ENCODE data around the gene CHRDL1. TPM values are rescaled to one million over a fixed set of nuclear protein-coding genes. Genes with fewer than 3 reads are reported as not detected.
A peak's percentile ranks its signal among the peaks of the same experiment; 100 is the strongest.
"Not testable (repeated sequence)": the region's sequence is repeated elsewhere in the genome, so short reads cannot be mapped to it uniquely, and the experiment has no call there.

CHRDL1 gene, protein sequence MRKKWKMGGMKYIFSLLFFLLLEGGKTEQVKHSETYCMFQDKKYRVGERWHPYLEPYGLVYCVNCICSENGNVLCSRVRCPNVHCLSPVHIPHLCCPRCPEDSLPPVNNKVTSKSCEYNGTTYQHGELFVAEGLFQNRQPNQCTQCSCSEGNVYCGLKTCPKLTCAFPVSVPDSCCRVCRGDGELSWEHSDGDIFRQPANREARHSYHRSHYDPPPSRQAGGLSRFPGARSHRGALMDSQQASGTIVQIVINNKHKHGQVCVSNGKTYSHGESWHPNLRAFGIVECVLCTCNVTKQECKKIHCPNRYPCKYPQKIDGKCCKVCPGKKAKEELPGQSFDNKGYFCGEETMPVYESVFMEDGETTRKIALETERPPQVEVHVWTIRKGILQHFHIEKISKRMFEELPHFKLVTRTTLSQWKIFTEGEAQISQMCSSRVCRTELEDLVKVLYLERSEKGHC
- polyA plus RNA-seq (2013, experiment 1 of 2) = 8.6 TPM
- 8.7 TPM for polyA plus RNA-seq (2013, experiment 2 of 2)

DNA sequence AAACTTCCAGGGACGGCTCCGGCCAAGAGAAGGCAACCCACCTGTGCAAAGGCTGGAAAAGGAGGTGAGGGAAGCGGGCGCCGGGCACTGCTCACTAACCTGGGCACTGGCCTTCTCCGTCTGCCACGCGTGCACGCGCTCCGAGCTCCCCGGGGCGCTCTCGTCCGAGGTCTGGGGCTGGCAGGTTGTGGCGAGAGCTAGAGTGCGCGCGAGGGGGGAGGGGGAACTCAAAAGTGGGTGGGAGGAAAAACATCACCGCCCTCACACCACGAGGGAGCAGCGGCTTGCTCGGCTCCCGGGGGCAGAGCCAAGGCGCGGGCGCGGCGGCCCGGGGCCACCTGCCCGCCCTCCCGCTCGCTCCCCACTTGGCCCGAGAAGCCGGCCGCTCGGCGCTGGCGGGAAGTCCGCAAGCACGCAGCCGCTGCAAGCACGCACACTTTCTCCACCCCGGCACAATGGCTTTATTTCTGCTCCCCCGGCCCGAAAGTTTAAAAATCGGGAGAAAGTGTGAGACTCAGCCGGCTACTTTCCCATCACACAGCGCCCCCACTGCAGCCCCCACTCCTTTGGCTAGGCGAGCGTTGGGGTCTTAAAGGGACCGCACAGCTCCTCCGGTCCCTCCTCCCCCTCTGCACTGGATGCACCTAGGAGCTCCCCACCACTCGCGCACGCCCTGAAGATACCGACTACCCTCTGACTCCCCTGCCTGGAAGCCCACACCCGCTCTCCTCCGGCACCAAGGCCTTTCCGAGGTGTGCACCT is at the start of gene CHRDL1:
Gene CHRDL1, minus strand, starts transcription at position 173 of the 762 bp plus-strand sequence. CDS start 3,636 bp downstream, outside the sequence.
- Histone ChIP-seq H3K9ac (ENCODE audit: low read depth, low read length) (peak within 1 kb of the TSS; percentile 75), H3K9me3 (ENCODE audit: insufficient read depth, low read depth, low read length) (no peaks in the 10 kb centered on the region), H3K27ac (ENCODE audit: low read depth, low read length) (no peak within 1 kb of the TSS), H3K36me3 (ENCODE audit: insufficient read depth, low read length) (no peaks in the 10 kb centered on the region), H3K27me3 (ENCODE audit: insufficient read depth, low read length) (peaks cover 17% of the 10 kb centered on the region), H3K4me1 (ENCODE audit: insufficient read depth, low read length) (no peaks in the 10 kb centered on the region; the same call in 1 of the 2 replicates), H3K4me3 (ENCODE audit: low read length) (peak within 1 kb of the TSS; percentile 70)
- WGBS = 1% methylated on average over 55 of the region's 60 CpGs

DNA sequence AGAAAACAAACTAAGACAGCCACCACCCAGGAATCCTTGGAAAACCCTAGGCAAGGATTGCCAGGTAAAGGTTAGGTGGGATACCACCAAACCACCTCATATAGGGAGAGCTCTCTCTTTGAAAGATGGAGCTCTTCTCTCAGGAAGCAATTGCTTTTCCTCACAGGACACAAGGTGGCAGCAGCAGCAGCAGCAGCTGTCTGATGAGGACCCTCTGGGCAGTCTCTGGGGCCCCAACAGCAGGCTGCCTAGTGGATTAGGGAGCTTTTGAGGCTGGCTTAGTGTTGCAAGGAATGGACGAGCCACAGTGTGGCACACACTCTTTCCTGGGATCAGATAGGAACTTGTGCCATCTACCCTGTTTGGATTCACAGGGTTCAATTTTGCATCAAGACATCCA is 41.4 kb upstream of the CHRDL1 start:
- no peak overlapping the region for H3K4me3 ChIP-seq (ENCODE audit: low read length)
- WGBS = 22% methylated on average over 1 of the region's 1 CpG
- no peaks in the 10 kb centered on the region for H3K4me1 ChIP-seq (ENCODE audit: insufficient read depth, low read length)
- H3K9me3 ChIP-seq (ENCODE audit: insufficient read depth, low read depth, low read length) = no peaks in the 10 kb centered on the region
- H3K27me3 ChIP-seq (ENCODE audit: insufficient read depth, low read length) = no peaks in the 10 kb centered on the region
- no peak overlapping the region for H3K27ac ChIP-seq (ENCODE audit: low read depth, low read length)
- H3K9ac ChIP-seq (ENCODE audit: low read depth, low read length) = no peak overlapping the region
- H3K36me3 ChIP-seq (ENCODE audit: insufficient read depth, low read length) = no peaks in the 10 kb centered on the region

DNA sequence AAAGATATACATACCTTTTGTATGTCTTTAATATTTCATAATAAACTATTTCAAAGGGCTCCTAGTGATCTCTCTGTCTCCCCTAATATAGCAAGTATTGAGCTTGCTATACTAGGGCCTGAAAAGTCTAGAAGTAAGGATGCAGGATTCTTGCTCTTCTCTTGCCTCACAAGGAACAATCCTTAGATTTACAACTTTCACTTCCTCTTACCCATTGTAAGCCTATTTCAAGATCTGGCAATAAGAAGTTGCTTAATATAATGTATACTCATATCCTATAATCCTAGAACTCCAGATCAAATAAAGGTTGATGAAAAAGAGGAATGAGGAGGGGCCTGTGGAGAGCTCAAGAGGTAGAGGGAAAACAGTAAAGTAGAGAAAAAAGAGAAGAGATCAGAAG is 40.8 kb upstream of the CHRDL1 start:
- Histone ChIP-seq H3K4me3 (ENCODE audit: low read length) (no peak overlapping the region), H3K4me1 (ENCODE audit: insufficient read depth, low read length) (no peaks in the 10 kb centered on the region), H3K27me3 (ENCODE audit: insufficient read depth, low read length) (no peaks in the 10 kb centered on the region), H3K36me3 (ENCODE audit: insufficient read depth, low read length) (no peaks in the 10 kb centered on the region), H3K27ac (ENCODE audit: low read depth, low read length) (no peak overlapping the region), H3K9ac (ENCODE audit: low read depth, low read length) (no peak overlapping the region), H3K9me3 (ENCODE audit: insufficient read depth, low read depth, low read length) (no peaks in the 10 kb centered on the region)

DNA sequence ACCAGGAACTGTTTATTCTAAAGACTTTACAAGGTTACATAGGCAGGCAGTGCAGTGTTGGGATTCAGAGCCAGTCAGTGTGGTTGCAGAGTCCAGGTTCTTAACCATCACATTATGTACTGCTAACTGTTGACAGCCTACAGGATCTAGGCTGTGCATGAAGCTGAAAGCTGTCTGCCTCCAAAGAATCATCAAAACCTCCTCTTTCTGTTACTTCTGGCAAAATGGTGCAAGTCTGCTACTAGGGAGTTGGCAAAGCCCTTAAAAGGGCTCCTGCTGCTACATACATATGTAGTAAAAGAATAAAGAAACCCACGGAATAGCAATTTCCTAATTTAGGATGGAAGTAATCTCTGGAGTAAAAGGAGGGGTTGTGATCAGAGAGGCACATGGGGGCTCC is 40.4 kb upstream of the CHRDL1 start:
- H3K4me3 ChIP-seq (ENCODE audit: low read length) = no peak overlapping the region
- no peaks in the 10 kb centered on the region for H3K36me3 ChIP-seq (ENCODE audit: insufficient read depth, low read length)
- H3K9ac ChIP-seq (ENCODE audit: low read depth, low read length) = no peak overlapping the region
- no CpG with 5 or more reads among the region's 1 CpG for WGBS
- no peaks in the 10 kb centered on the region for H3K4me1 ChIP-seq (ENCODE audit: insufficient read depth, low read length)
- no peaks in the 10 kb centered on the region for H3K9me3 ChIP-seq (ENCODE audit: insufficient read depth, low read depth, low read length)
- H3K27me3 ChIP-seq (ENCODE audit: insufficient read depth, low read length) = no peaks in the 10 kb centered on the region
- no peak overlapping the region for H3K27ac ChIP-seq (ENCODE audit: low read depth, low read length)

DNA sequence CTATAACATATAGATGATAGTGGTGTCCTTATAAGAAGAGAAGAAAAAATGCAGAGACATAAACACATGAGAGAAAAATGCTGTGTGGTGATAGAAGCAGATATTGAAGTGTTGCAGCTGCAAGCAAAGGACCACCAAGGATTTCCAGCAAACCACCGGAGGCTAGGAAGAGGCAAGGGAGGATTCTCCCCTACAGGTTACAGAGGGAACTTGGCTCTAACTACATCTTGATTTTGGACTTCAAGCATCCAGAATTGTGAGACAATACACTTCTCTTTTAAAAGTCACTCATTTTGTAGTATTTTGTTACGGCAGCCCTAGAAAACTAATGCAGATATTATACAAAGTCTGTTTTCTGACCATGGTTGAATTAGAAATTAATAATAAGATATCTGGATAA is 30.4 kb upstream of the CHRDL1 start:
- no peaks in the 10 kb centered on the region for H3K27me3 ChIP-seq (ENCODE audit: insufficient read depth, low read length)
- peaks cover 4% of the 10 kb centered on the region; the same call in 1 of the 2 replicates for H3K9me3 ChIP-seq (ENCODE audit: insufficient read depth, low read depth, low read length)
- H3K4me1 ChIP-seq (ENCODE audit: insufficient read depth, low read length) = no peaks in the 10 kb centered on the region
- H3K4me3 ChIP-seq (ENCODE audit: low read length) = no peak overlapping the region
- H3K9ac ChIP-seq (ENCODE audit: low read depth, low read length) = no peak overlapping the region
- no peaks in the 10 kb centered on the region for H3K36me3 ChIP-seq (ENCODE audit: insufficient read depth, low read length)
- 96% methylated on average over 2 of the region's 2 CpGs for WGBS
- H3K27ac ChIP-seq (ENCODE audit: low read depth, low read length) = no peak overlapping the region

DNA sequence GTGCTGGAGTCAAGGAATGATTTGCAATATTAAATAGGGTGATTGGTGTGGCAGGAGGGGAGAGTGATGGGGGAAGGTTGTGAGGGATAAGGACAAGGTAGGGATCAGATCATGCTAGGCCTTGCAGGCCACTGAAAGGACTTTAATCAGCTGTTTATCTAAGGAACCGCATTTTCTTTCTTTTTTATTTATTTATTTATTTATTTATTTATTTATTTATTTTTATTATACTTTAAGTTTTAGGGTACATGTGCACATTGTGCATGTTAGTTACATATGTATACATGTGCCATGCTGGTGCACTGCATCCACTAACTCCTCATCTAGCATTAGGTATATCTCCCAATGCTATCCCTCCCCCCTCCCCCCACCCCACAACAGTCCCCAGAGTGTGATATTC is 20.9 kb upstream of the CHRDL1 start:
- H3K9me3 ChIP-seq (ENCODE audit: insufficient read depth, low read depth, low read length); H3K9ac ChIP-seq (ENCODE audit: low read depth, low read length); H3K4me1 ChIP-seq (ENCODE audit: insufficient read depth, low read length); H3K4me3 ChIP-seq (ENCODE audit: low read length); H3K27ac ChIP-seq (ENCODE audit: low read depth, low read length); H3K36me3 ChIP-seq (ENCODE audit: insufficient read depth, low read length); H3K27me3 ChIP-seq (ENCODE audit: insufficient read depth, low read length): not testable (repeated sequence)
- no CpG with 5 or more reads among the region's 1 CpG for WGBS

DNA sequence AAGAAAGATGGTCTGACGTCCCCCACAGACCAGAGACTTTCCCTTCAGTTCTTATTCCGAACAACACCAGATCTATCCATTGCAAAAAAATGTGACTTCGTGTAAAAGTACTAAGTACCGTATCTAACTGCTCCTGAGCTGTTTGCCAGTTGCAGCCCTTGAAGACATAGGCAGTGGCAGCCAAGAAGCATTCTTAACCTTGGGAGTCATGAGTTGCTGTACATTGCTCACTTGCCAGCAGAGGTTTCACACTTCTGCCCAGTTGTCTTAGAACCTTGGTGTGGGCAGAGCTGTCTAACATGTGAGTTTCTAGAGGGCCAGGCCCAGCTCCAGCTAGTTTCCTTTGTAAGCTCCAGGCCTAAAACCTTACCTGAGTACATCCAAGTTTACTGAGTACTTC is 10.5 kb upstream of the CHRDL1 start:
- 97% methylated on average over 3 of the region's 4 CpGs for WGBS

DNA sequence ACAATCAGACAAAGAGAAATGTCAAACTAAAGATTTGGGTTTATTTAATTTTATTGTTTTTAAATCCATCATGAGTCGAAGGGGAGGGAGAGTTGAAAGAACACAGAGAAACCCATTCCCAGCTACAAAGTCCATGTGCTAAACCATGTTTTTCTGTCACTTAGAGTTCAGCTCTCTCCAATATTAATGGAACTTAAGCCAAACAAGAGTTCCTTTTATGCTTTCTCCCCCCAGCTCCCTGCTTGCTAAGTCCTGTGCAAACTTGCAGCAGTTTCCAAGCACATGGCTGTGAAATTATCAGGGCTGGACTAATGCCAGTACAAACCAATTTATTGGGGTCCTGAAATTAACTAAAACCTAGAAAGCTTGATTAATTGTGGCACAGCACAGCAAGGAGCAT is 9.7 kb upstream of the CHRDL1 start:
- Histone ChIP-seq H3K27me3 (ENCODE audit: insufficient read depth, low read length) (no peaks in the 10 kb centered on the region), H3K27ac (ENCODE audit: low read depth, low read length) (no peak overlapping the region), H3K9me3 (ENCODE audit: insufficient read depth, low read depth, low read length) (no peaks in the 10 kb centered on the region), H3K4me1 (ENCODE audit: insufficient read depth, low read length) (no peaks in the 10 kb centered on the region), H3K9ac (ENCODE audit: low read depth, low read length) (no peak overlapping the region), H3K36me3 (ENCODE audit: insufficient read depth, low read length) (no peaks in the 10 kb centered on the region), H3K4me3 (ENCODE audit: low read length) (no peak overlapping the region)
- WGBS = no CpG with 5 or more reads among the region's 1 CpG

More for the DNA sequence above, 10.5 kb upstream of the CHRDL1 start:
- H3K4me1 ChIP-seq (ENCODE audit: insufficient read depth, low read length) = no peaks in the 10 kb centered on the region
- H3K27ac ChIP-seq (ENCODE audit: low read depth, low read length) = no peak overlapping the region
- H3K4me3 ChIP-seq (ENCODE audit: low read length) = no peak overlapping the region
- no peaks in the 10 kb centered on the region for H3K9me3 ChIP-seq (ENCODE audit: insufficient read depth, low read depth, low read length)
- H3K9ac ChIP-seq (ENCODE audit: low read depth, low read length) = no peak overlapping the region
- H3K27me3 ChIP-seq (ENCODE audit: insufficient read depth, low read length) = no peaks in the 10 kb centered on the region
- H3K36me3 ChIP-seq (ENCODE audit: insufficient read depth, low read length) = no peaks in the 10 kb centered on the region

DNA sequence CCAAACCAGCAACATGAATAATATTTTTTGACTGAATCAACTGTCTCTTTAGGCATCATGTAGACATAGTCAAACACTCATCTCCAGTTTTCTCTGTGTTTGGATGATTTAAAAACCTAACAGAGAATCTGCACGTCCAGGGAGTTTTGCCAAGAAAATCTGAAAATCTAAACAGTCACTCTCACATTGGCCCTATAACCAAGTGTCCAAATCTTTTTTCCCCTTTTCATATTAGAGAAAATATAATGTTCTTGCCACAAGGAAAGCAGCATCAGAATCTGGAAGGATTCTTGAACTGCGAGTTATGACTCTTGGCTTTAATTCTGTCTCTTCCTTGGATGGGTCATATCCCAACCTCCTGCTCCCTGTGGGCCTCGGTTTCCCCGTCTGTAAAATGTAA is 8.8 kb upstream of the CHRDL1 start:
- no peaks in the 10 kb centered on the region for H3K4me1 ChIP-seq (ENCODE audit: insufficient read depth, low read length)
- H3K27ac ChIP-seq (ENCODE audit: low read depth, low read length) = no peak overlapping the region
- no peak overlapping the region for H3K4me3 ChIP-seq (ENCODE audit: low read length)
- H3K27me3 ChIP-seq (ENCODE audit: insufficient read depth, low read length) = no peaks in the 10 kb centered on the region
- 94% methylated on average over 4 of the region's 4 CpGs for whole genome bisulfite sequencing
- H3K36me3 ChIP-seq (ENCODE audit: insufficient read depth, low read length) = no peaks in the 10 kb centered on the region
- H3K9ac ChIP-seq (ENCODE audit: low read depth, low read length) = no peak overlapping the region
- H3K9me3 ChIP-seq (ENCODE audit: insufficient read depth, low read depth, low read length) = no peaks in the 10 kb centered on the region

DNA sequence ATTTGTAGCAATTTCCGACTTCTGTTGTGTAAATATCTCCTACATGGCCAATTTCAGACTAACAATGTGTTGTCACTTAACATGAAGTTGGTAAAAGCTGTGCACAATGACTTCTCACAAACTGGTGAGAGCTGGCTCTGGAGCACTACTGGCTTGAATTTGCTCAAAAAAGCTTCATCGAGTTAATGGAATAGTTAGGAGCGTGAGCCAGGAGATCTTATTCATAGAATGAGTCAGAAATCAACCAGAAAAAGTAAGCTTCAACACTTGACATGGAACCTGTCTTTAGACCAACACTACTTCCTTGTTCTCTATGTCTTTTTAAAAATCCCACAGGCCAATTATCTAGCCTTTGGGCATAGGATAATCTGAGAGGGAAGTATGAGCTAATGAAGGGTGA is 7.9 kb upstream of the CHRDL1 start:
- Histone ChIP-seq H3K36me3 (ENCODE audit: insufficient read depth, low read length) (no peaks in the 10 kb centered on the region), H3K27ac (ENCODE audit: low read depth, low read length) (no peak overlapping the region), H3K27me3 (ENCODE audit: insufficient read depth, low read length) (no peaks in the 10 kb centered on the region), H3K4me3 (ENCODE audit: low read length) (no peak overlapping the region), H3K9me3 (ENCODE audit: insufficient read depth, low read depth, low read length) (no peaks in the 10 kb centered on the region), H3K4me1 (ENCODE audit: insufficient read depth, low read length) (no peaks in the 10 kb centered on the region), H3K9ac (ENCODE audit: low read depth, low read length) (no peak overlapping the region)
- WGBS = 92% methylated on average over 3 of the region's 3 CpGs

DNA sequence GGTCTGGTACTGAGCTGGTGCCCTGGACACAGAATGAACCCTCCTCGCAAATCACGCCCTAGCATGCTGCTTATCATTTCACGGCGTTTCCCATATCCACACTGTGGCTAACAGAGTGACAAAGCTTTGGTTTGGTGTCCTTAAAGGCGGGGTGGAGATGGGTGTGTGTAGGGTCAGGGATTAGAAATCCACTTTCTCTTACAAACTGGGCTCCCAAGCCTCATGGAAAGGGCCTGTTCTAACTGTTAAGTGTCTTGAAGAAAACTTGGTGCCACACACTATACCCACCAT is 735 bp upstream of the CHRDL1 start:
- Histone ChIP-seq H3K36me3 (ENCODE audit: insufficient read depth, low read length) (no peaks in the 10 kb centered on the region), H3K27me3 (ENCODE audit: insufficient read depth, low read length) (peaks cover 17% of the 10 kb centered on the region), H3K9me3 (ENCODE audit: insufficient read depth, low read depth, low read length) (no peaks in the 10 kb centered on the region), H3K4me1 (ENCODE audit: insufficient read depth, low read length) (no peaks in the 10 kb centered on the region; the same call in 1 of the 2 replicates), H3K9ac (ENCODE audit: low read depth, low read length) (peak overlapping the region; percentile 75), H3K4me3 (ENCODE audit: low read length) (peak overlapping the region; percentile 70), H3K27ac (ENCODE audit: low read depth, low read length) (no peak overlapping the region)
- WGBS = 33% methylated on average over 2 of the region's 5 CpGs
